GM12872 (cell line): ENCODE results near the gene AGPAT1.

ENCODE experiments used
- TF ChIP-seq, protein P1 (sequence below): IDR thresholded peaks from 3 replicates; pipeline ENCODE4 v1.5.1; 2011; ENCODE audit warnings: low read depth, mild to moderate bottlenecking, low read length, moderate library complexity; ENCODE audit not compliant: insufficient read depth

Gene AGPAT1

DNA sequence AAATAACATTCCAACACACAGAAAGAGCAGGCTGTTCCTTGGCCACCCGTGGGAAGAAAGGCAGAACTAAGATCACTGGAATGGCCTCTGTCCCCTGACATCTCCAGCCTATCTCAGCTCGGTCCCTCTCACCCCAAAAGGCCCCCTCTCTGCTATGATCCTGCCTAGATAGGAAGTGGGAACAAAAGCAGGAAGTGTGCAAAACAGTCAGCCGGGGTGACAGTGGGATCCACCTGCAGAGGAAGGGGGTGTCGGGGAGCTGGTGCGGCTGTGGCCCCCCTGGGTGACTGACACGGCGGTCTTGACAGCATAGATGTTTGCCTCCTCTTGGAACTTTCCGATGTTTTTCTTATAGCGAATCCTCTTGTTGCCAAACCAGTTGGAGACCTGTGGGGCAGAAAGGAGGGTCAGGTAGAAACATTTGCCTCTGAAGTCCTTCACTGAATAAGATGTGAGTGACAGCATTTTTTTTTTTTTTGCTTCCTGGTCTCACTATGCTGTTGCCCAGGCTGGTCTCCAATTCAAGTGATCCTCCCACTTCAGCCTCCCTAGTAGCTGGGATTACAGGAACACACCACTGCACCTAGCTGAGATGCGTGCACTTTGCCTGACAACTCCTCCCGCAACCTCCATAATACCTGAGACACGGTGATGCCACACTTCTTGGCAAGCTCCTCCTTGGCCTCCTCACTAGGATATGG, 11.3 kb upstream of the AGPAT1 start:
- TF ChIP-seq, protein P1, sequence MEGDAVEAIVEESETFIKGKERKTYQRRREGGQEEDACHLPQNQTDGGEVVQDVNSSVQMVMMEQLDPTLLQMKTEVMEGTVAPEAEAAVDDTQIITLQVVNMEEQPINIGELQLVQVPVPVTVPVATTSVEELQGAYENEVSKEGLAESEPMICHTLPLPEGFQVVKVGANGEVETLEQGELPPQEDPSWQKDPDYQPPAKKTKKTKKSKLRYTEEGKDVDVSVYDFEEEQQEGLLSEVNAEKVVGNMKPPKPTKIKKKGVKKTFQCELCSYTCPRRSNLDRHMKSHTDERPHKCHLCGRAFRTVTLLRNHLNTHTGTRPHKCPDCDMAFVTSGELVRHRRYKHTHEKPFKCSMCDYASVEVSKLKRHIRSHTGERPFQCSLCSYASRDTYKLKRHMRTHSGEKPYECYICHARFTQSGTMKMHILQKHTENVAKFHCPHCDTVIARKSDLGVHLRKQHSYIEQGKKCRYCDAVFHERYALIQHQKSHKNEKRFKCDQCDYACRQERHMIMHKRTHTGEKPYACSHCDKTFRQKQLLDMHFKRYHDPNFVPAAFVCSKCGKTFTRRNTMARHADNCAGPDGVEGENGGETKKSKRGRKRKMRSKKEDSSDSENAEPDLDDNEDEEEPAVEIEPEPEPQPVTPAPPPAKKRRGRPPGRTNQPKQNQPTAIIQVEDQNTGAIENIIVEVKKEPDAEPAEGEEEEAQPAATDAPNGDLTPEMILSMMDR = no peak

DNA sequence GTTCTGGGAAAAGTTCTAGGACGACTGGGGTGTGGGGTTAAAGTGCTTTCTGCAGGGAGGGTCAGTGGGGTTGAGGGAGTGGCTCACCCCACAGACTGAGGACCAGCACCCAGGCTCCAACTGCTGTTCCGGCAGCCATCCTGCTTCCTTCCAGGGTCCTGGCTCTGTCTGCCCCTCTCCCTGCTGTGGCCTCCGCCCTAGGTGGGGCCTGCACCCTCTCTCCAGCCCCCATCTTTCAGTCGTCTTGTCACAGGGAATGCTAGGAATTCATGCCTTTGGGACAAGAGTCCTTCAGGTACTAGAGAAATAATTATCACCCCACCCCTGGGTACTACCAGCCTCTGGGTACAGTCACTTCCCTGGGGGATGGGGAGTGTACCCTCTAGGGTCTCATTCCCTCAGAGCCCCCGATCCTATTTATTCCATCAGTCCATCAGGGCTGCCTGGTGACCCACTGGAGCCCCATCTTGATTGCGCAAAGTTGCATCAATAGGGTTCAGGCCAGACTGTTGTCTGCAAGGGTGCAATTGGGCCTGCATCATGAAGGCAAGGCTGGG, 8.3 kb upstream of the AGPAT1 start, which contains the start of gene AGER:
TSS of gene AGER (minus strand) at position 170 of the 557 bp plus-strand sequence. CDS start at position 139, 31 bp downstream.
- TF ChIP-seq, protein P1 = no peak

DNA sequence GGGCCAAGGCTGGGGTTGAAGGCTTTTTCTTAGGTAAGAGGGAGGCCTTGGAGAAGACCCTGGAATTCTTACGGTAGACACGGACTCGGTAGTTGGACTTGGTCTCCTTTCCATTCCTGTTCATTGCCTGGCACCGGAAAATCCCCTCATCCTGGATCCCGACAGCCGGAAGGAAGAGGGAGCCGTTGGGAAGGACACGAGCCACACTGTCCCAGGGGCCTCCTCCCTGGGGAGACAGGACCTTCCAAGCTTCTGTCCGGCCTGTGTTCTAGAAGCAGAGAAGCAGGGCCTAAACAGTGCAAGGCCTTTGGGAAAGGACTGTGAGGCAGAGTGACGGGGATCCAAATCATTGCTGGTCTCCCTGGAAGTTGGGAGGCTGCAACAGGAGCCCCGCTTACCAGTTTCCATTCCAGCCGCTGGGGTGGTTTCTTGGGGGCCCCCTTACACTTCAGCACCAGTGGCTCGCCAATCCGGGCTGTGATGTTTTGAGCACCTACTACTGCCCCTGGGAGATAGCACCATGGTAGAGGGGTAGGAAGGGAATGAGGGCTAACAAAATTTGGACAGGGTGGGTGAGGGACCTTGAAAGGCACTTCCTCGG, 7.7 kb upstream of the AGPAT1 start:
- TF ChIP-seq, protein P1 = no peak

DNA sequence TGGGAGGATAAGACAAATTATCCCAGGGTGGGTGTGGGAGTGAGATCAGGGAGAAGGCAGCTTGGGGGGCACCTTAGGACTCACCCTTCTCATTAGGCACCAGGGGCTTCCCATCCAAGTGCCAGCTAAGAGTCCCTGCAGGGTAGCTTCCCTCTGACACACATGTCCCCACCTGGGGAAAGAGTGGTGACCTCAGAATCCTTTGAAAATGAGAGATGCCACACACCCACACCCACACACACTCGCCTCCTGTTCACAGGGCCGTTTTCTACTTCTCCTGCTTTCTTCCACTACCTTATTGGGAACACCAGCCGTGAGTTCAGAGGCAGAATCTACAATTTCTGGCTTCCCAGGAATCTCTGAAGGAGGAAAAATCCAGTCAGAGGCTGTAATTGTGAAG, 7.1 kb upstream of the AGPAT1 start:
- TF ChIP-seq, protein P1 = no peak

DNA sequence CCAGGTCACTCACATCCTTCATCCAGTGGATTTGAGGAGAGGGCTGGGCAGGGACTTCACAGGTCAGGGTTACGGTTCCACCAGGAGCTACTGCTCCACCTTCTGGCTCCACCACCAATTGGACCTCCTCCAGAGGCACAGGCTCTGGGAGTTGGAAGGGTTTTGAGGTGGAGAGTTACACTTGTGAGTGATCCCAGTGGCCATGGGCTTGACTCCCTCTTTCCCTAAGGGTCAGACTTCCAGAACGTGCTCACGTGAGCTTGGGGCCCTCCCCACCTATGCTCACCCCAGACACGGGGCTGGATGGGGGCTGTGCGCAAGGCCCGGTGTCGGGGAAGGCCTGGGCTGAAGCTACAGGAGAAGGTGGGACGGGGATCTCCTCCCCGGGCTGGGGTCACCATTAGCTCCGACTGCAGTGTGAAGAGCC, 6.7 kb upstream of the AGPAT1 start:
- TF ChIP-seq, protein P1 = no peak

DNA sequence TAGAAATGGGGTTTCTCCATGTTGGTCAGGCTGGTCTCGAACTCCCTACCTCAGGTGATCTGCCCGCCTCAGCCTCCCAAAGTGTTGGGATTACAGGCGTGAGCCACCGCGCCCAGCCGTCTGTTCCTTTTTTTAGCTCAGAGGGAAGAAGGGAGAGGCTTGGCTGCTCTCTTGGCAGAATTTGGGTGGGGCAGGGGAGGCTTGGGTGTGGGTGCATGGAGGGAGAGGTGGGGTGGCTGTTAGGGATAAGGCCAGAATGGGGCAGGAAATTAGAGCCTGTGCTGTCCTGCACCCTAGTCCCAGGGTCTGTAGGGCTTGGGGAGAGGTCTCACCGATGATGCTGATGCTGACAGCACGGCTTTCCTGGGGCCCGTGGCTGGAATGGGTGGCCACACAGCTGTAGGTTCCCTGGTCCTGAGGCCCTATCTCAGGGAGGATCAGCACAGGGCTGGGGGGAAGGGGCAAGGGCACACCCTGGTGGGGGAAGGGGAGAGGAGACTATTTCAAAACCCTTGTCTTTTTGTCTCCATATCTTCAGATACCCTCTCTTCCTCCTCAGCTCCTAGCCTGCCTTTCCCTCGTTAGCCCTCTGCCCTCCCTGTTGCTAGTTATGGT, 6.1 kb upstream of the AGPAT1 start:
- TF ChIP-seq, protein P1 = no peak

DNA sequence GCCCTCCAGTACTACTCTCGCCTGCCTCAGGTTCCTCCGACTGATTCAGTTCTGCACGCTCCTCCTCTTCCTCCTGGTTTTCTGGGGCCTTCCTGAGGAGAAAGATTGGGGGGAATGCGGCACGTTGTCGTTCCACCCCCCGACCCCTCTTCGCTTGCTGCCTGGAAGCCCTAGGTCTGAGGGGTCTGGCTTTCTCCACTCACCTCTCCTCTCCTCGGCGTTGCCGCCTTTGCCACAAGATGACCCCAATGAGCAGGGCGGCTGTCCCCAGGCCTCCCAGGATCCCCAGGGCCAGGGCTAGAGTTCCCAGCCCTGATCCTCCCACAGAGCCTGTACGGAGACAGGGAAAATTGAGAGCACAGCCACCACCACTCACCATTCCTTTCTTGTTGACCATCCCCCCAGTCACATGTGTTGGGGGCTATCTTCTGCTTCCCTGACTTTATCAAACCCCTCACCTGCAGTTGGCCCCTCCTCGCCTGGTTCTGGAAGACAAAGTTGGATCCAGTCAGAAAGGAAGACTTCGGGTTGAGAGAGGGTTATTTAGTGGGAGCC, 5.3 kb upstream of the AGPAT1 start:
- TF ChIP-seq, protein P1 = no peak
